Upper lobe of left lung (tissue), 4 donors: ENCODE data around the gene CACNA1A.

Source experiments
- CTCF ChIP-seq, 6 experiments: fragments of 450-650 bp in 4 of 6; fragments of 200-600 bp in 2 of 6; sonication (generic) in 2 of 6; IDR thresholded peaks; one replicate each; pipeline ENCODE4 v1.5.1; 2016 to 2019; ENCODE audit warnings: antibody characterized with exemption in 6 of 6
- EP300 ChIP-seq, 4 donors: sonication (generic); formaldehyde crosslinking; IDR thresholded peaks; one replicate each; pipeline ENCODE4 v1.5.1; 2017; ENCODE audit warnings: antibody characterized with exemption in 4 of 4, control low read depth in 2 of 4
- POLR2A ChIP-seq, 4 donors: fragments of 450-650 bp; IDR thresholded peaks; one replicate each; pipeline ENCODE4 v1.5.1; 2016 to 2017; ENCODE audit warnings: antibody characterized with exemption in 4 of 4, mild to moderate bottlenecking in 2 of 4
- POLR2AphosphoS5 ChIP-seq, 2 donors: sonication (generic); formaldehyde crosslinking; IDR thresholded peaks; one replicate each; pipeline ENCODE4 v1.5.1; 2017; ENCODE audit warnings: antibody characterized with exemption in 2 of 2

GRCh38 chr19:13410946-13411345 is 95.3 kb downstream of the CACNA1A start:
- TF ChIP-seq CTCF (IDR thresholded peaks at IDR 0.05) = no peak
- no peak for TF ChIP-seq EP300 (IDR thresholded peaks at IDR 0.05)
- no peak for TF ChIP-seq POLR2A (IDR thresholded peaks at IDR 0.05)
- TF ChIP-seq POLR2AphosphoS5 (IDR thresholded peaks at IDR 0.05) = no peak
